Measurements from ENCODE around the gene NINJ2.

- TF ChIP-seq CTCF (conservative IDR thresholded peaks at IDR 0.05; ENCODE audit: low read length) (no peak), EZH2phosphoT487 (IDR thresholded peaks at IDR 0.05; ENCODE audit: borderline replicate concordance) (no peak)
Observed at GRCh38 chr12:531951-532585, 131.2 kb downstream of the NINJ2 start.
